ENCODE data around the gene EYA2.
"Not testable (repeated sequence)": the region's sequence is repeated elsewhere in the genome, so short reads cannot be mapped to it uniquely, and the experiment has no call there.

Gene EYA2

GRCh38 chr20:46897328-46897880 is 2.8 kb downstream of the EYA2 start:
- DNase-seq: no peak

- DNase-seq: no peak
Observed at GRCh38 chr20:46898423-46898822, 3.8 kb downstream of the EYA2 start.

- no peak for DNase-seq
Observed at GRCh38 chr20:46899621-46900020, 5.0 kb downstream of the EYA2 start.

GRCh38 chr20:46900086-46900485 is 5.4 kb downstream of the EYA2 start:
- no peak for DNase-seq

- DNase-seq: no peak
Observed at GRCh38 chr20:46900826-46901225, 6.2 kb downstream of the EYA2 start.

- no peak for DNase-seq
Observed at GRCh38 chr20:46901638-46902037, 7.0 kb downstream of the EYA2 start.

- DNase-seq: no peak
Observed at GRCh38 chr20:46903256-46903655, 8.6 kb downstream of the EYA2 start.

GRCh38 chr20:46903937-46904336 is 9.3 kb downstream of the EYA2 start:
- no peak for DNase-seq

- DNase-seq: no peak
Observed at GRCh38 chr20:46905364-46906125, 10.9 kb downstream of the EYA2 start.

- no peak for DNase-seq
Observed at GRCh38 chr20:46913329-46914044, 18.8 kb downstream of the EYA2 start.

GRCh38 chr20:46914789-46915379 is 20.2 kb downstream of the EYA2 start:
- no peak for DNase-seq

GRCh38 chr20:46915575-46916257 is 21.1 kb downstream of the EYA2 start:
- no peak for DNase-seq

GRCh38 chr20:46916258-46916603 is 21.6 kb downstream of the EYA2 start:
- DNase-seq: no peak

GRCh38 chr20:46917155-46917554 is 22.5 kb downstream of the EYA2 start:
- no peak for DNase-seq

- no peak for DNase-seq
Observed at GRCh38 chr20:46920114-46920513, 25.5 kb downstream of the EYA2 start.

GRCh38 chr20:46922841-46923240 is 28.2 kb downstream of the EYA2 start:
- not testable (repeated sequence) for DNase-seq

GRCh38 chr20:46923550-46923949 is 28.9 kb downstream of the EYA2 start:
- no peak for DNase-seq

GRCh38 chr20:46928580-46929132 is 34.0 kb downstream of the EYA2 start:
- DNase-seq: no peak

GRCh38 chr20:46929902-46930301 is 35.3 kb downstream of the EYA2 start:
- DNase-seq: no peak

- DNase-seq: no peak
Observed at GRCh38 chr20:46930640-46931339, 36.1 kb downstream of the EYA2 start.

- DNase-seq: no peak
Observed at GRCh38 chr20:46931699-46932098, 37.1 kb downstream of the EYA2 start.

- not testable (repeated sequence) for DNase-seq
Observed at GRCh38 chr20:46932439-46932838, 37.8 kb downstream of the EYA2 start.
